Superior temporal gyrus (tissue), 1 donor: ENCODE measurements around the gene SLC25A5.
"Not testable (repeated sequence)": the region's sequence is repeated elsewhere in the genome, so short reads cannot be mapped to it uniquely, and the experiment has no call there.

Experiments used
- DNase-seq: peaks from one replicate; pipeline ENCODE4 v3.0.0-alpha.2; 2016; ENCODE audit errors: extremely low spot score

Gene SLC25A5

GRCh38 chrX:119467842-119468550 is at the start of gene SLC25A5:
SLC25A5 (plus strand) TSS chrX:119468444; CDS start chrX:119468516, 72 bp downstream.
- peak; percentile 74 for DNase-seq

DNA sequence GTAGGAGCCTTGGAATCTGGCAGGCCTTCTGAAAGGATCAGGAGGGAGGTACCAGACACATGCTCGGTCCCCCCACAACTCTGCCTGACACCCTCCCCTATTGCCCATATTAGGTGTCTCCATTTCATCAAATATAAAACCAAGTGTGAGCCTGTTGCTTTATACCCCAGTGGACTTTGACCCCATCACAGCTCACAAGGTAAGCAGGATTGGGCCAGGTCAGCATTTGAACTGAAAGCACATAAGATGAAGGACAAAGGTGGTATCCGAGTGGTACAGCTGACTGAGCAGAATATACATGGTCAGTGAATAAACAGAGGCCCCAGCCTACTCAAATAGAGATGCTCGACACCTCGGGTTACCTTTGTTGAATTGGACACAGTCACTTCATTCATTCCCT is 49.1 kb upstream of the SLC25A5 start:
- DNase-seq: no peak

- no peak for DNase-seq
These were observed 48.3 kb upstream of the SLC25A5 start for GRCh38 chrX:119419898-119420297.

DNA sequence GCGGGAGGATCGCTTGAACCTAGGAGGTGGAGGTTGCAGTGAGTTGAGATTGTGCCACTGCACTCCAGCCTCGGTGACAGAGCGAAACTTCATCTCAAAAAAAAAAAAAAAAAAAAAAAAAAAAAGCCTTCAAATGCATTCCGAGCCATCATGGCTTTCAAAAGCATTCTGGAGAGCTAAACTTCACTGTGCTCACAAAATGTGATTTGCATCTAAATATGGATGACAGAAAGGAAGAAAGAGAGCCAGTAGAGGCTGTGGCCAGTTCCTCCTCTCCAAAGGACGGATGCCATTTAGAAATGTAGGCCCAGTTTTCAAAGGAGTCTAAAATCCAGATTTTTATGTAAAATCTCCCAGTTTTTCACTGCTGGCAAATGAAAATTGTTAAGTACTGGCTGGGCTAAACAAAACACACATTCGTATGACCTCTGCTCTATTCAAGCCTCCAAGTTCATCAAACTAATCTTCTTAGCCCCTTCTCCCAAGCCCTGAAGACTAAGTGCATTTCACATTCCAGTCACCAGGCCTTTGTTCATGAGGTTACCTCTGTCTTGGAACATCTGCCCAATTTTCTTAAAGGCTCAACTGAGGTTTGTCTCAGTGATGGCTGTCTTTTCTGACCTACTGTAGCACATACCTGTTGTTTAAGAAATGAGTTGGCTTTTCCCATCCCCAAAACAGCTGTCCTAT is 47.1 kb upstream of the SLC25A5 start:
- DNase-seq: no peak

DNA sequence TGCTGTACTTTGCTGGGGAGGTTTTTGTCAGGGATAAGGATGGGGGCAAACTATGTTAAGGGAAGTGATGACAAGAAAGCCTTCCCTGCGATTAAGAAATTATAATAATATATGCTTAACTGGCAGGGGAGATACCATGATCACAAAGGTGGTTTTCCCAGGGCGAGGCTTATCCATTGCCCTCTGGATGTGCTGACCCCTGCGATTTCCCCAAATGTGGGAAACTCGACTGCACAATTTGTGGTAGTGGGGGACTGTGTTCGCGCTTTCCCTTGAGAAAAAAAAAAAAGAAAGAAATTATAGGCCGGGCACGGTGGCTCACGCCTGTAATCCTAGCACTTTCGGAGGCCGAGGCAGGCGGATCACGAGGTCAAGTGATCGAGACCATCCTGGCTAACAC is 44.6 kb upstream of the SLC25A5 start:
- no peak for DNase-seq

- DNase-seq: no peak
These were observed 43.2 kb upstream of the SLC25A5 start for GRCh38 chrX:119424999-119425398.

GRCh38 chrX:119427024-119427794 is 41.0 kb upstream of the SLC25A5 start:
- peak; percentile 7 for DNase-seq

- no peak for DNase-seq
These were observed 40.5 kb upstream of the SLC25A5 start for GRCh38 chrX:119427795-119428185.

GRCh38 chrX:119429471-119429870 is 38.8 kb upstream of the SLC25A5 start:
- DNase-seq: no peak

DNA sequence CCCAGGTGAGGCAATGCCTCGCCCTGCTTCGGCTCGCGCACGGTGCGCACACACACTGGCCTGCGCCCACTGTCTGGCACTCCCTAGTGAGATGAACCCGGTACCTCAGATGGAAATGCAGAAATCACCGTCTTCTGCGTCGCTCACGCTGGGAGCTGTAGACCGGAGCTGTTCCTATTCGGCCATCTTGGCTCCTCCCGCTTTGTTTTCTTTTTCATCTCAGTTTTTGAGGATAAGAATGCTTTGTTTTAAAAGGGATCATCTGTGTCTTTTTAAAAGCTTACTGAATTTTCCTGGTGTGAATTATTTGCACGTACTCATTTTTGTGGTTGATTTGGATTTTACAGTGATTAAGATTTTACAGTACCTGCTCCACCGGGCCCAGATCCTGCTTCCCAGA is 26.9 kb upstream of the SLC25A5 start:
- not testable (repeated sequence) for DNase-seq

GRCh38 chrX:119442286-119442685 is 26.0 kb upstream of the SLC25A5 start:
- no peak for DNase-seq

GRCh38 chrX:119453202-119453601 is 15.0 kb upstream of the SLC25A5 start:
- no peak for DNase-seq

DNA sequence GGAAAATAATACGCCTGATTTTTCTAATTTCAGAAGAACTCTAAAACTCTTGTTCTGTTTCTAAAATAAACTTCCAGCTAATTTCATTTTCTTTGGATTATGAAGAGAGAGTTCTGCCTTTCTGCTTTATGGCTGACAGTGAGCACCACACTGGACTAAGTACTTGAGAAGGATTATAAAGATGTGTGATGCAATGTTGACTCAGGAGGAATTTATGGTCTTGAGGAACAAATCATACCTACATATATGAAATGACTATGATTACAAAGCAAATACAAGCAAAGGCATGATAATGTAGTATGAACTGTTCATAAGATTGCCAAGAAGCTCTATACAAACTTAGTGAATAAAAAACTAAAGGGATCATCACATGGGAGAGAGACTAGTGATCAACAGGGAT is 13.0 kb upstream of the SLC25A5 start:
- no peak for DNase-seq

DNA sequence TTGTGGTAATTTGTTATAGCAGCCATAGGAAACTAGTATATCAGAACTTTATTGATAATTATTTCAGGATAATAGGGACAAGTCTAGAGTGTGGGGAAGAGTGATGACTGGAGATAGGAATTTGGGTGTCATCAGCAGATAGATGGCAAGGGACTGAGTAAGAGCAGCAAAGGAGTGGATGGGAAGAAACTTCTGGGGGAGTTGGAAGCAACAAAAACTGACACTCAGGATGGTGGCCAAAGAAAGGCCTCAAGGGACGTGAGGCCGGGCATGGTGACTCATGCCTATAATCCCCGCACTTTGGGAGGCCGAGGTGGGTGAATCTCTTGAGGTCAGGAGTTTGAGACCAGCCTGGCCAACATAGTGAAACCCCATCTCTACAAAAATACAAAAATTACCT is 9.1 kb upstream of the SLC25A5 start:
- no peak for DNase-seq

DNA sequence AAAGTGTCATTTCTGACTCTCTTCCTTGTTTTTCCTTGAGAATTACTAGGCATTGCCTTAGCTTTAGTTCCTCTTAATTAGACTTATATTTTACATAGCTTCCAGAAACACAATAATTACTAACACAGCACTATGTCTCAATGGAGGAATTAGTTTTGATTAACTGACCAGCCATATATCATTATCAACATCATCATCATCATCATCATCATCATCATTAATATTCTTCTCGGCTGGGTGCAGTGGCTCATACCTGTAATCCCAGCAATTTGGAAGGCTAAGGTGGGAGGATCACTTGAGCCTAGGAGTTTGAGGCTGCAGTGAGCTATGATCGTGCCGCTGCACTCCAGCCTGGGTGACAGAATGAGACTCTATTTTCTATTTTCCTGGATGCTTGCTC is 2.7 kb upstream of the SLC25A5 start:
- no peak for DNase-seq

DNA sequence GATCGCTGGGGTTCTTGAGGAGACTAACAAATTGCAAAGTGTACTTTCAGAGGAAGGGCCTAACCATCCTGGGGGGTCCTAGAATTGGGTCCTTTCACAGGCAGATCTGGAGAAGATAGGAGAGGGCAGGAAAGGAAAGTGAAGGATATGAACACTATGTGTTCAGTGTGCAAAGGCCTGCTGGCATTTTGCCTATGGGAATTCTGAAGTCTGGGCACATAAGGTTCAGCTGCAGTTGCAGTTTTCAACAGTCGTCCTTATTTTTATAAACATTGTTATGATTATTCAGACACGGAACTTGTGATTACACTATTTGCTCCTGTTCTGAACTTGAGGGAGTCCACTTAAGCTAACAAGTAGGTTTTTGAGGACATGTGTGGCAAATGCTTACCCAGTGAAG is 1.3 kb upstream of the SLC25A5 start:
- no peak for DNase-seq

DNA sequence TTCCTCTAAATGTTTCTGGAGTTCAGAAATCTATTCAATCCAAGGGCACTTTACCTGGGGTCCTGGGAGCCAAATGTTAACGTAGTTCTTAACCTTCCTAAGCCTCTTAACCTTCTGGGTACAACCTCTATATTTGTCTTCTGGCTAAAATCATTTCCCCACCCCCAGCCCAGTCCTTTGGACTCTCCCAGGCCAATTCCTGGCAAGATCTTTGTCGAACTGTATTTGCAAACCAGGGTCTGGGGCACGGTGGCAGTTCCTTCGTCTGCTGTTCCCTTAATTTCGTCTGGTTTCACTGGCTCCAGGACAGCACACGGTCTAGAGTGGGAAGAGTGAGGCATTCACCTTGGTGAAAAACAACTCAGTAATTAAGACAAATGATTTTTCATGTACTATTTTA is 811 bp upstream of the SLC25A5 start:
- no peak for DNase-seq

DNA sequence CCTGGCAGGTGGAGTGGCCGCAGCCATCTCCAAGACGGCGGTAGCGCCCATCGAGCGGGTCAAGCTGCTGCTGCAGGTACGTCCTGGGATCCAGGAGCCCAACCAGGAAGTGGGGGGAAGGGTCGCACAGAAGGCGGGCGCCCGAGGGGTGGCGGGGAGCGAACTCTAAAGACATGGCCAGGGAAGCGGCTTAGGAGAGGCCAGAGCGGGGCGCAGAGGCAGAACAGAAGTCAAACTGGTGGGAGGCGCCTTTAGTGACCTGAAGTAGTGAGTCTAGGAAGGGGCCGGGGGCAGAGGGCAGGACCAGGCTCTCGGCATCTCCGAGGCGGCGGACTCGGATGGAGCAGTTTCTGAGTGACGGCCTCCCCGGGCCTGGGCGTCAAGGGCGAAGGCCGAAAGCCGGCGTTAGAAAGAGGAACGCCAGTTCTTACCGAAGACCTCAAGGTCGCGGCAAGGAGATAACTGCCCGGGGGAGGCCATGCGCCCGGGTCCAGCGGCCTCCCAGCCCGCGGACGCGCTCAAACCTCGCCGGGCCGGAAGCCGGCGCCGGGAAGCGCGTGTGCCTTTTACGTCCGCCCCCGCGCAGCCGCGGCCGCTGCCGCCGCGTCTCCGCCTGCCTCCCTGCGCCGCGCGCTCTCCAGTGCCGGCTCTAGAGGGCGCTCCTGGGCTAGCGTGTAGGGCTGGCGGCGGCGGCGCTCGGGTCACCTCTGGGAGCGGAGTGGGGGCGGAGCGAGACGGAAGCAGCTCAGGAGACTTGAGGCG is 488 bp downstream of the SLC25A5 start:
- peak; percentile 76 for DNase-seq

DNA sequence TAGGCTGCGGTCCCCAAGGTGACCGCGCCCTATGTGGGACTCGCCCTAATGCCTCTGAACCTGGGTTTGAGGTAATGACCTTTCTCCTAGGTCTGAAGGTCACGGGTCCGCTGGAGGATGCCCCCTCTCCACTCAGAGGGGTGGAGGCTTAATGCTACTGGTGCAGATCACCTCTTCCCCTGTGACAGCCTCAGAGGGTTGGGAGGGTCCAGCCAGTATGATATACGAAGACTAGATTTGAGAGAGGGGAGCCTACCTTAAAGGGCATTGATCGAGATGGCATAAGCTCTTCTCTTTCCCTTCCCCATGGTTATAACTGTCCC is 1.0 kb downstream of the SLC25A5 start:
- DNase-seq: no peak

DNA sequence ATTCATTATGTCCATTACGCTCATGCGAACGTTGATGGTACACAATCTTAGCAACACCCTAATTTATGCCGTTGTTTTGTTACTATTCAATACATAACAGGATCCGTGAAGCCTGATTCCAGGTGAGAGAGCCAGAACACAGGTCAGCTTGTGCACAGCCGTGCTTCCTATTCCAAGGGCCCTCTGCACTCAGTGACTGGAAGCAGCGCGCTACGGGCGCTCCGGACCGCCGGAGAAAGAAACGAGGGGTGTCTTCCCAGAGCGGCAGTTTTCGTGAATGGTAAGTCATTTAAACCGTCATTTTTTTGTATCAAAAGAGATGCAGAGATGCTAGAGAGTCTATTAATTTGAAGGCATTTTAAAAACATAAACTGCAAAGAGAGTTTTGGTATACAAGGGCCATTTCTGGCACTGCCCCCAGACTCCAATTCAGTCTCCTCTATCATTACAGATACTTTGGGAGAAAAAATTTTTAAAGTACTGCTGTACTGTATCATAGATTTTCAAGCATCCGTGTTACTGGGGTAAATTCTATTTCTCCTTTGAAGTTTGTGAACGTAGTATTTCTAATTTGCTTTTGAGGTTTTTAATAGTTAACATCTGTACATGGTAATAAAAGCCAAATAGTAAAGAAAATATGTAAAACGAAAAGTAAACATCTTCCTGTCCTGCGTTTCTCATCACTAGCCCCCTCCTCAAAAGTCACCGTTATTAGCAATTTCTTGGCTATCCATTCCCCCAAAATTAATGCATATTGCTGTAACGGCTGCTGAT is 6.6 kb downstream of the SLC25A5 start:
- DNase-seq: no peak

GRCh38 chrX:119475389-119476101 is 7.3 kb downstream of the SLC25A5 start:
- no peak for DNase-seq
